ENCODE results near the gene BICC1. TPM values are rescaled to one million over a fixed set of nuclear protein-coding genes. Genes with fewer than 3 reads are reported as not detected.

The BICC1 gene
- polyA plus RNA-seq, 1 donor (not counting 4 experiments of a cell fraction or from before 2014, with no cell fraction given): 4.2 TPM

DNA sequence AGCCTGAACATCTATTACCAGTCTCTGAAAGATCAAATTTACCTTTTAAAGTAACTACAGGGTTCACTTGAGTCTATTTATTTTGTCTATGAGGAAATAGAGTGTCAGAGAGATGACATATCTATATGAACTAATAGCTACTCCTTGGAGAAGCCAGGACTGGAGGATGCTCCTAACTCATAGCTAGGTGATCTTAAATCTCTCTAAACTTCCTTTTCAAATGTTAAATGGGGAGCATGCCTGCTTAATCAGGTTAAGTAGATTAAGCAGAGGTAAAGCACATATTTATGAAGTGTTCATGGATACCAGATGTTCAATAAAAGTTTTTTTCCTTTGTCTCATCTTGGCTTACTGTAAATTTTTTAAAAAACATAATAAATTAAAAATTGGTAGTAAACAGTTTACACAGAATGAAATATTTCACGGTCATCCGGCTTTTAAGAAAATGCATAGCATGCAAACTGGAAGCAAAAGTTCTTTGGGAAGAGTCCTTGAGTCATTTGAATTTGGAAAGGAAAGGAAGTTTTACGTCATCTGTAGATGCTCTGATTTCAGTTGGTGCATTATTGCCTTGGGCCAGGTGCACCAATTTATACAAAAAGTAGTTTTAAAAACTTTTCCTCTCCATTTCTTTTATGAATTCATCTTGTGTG lies 155.1 kb downstream of the BICC1 start:
- no peaks in the 10 kb centered on the region for H3K9me1 ChIP-seq (ENCODE audit: control insufficient read depth, extremely low read depth, insufficient read depth, low read length)
- dilution Hi-C loops (cut with MboI; ENCODE audit: extremely low pct_ligation_motif_present, low sequenced_read_pairs): no loop called here
- no peak overlapping the region for H3K4me3 ChIP-seq (ENCODE audit: control insufficient read depth in 2 of 3, extremely low read depth in 1 of 3, insufficient read depth in 2 of 3, low read depth in 1 of 3, low read length in 3 of 3)

DNA sequence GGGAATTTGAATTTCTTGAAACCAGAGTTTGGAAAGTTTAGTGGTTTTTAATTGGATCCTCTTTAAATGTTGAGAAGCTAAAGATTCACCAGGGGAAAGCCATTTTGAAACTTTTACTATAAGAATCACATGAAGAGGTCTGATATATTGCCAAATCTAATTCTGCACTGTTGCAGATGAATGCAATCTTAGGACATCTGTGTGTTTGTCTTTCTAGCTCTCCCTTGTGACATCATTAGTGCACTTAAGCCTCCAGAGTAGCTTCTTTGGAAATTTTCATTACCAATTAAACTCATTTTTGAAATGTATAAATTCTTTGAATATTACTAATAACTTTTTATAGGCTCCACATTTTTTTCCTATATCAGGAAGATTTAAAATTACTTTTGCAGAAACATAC lies 160.2 kb downstream of the BICC1 start:
- TF ChIP-seq, protein P1, sequence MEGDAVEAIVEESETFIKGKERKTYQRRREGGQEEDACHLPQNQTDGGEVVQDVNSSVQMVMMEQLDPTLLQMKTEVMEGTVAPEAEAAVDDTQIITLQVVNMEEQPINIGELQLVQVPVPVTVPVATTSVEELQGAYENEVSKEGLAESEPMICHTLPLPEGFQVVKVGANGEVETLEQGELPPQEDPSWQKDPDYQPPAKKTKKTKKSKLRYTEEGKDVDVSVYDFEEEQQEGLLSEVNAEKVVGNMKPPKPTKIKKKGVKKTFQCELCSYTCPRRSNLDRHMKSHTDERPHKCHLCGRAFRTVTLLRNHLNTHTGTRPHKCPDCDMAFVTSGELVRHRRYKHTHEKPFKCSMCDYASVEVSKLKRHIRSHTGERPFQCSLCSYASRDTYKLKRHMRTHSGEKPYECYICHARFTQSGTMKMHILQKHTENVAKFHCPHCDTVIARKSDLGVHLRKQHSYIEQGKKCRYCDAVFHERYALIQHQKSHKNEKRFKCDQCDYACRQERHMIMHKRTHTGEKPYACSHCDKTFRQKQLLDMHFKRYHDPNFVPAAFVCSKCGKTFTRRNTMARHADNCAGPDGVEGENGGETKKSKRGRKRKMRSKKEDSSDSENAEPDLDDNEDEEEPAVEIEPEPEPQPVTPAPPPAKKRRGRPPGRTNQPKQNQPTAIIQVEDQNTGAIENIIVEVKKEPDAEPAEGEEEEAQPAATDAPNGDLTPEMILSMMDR (optimal IDR thresholded peaks at IDR 0.05 in 1 of 3, IDR thresholded peaks at IDR 0.05 in 1 of 3, conservative IDR thresholded peaks at IDR 0.05 in 1 of 3; ENCODE audit: extremely low read depth in 1 of 3, insufficient read depth in 2 of 3, low read length in 3 of 3): no peak
- no peak for TF ChIP-seq EZH2 (IDR thresholded peaks at IDR 0.05; ENCODE audit: low read length)
- Histone ChIP-seq H4K20me1 (ENCODE audit: control insufficient read depth, extremely low read depth, insufficient read depth, low read length) (no peaks in the 10 kb centered on the region), H3K9me3 (ENCODE audit: control insufficient read depth, low read depth, low read length) (no peaks in the 10 kb centered on the region), H3K4me3 (ENCODE audit: control insufficient read depth in 2 of 3, extremely low read depth in 1 of 3, insufficient read depth in 2 of 3, low read depth in 1 of 3, low read length in 3 of 3) (no peak overlapping the region), H3K9ac (ENCODE audit: control insufficient read depth, extremely low read depth, insufficient read depth, low read length) (no peak overlapping the region), H3K36me3 (ENCODE audit: control insufficient read depth in 2 of 2, extremely low read depth in 1 of 2, insufficient read depth in 2 of 2, low read length in 2 of 2) (no peaks in the 10 kb centered on the region), H3K9me1 (ENCODE audit: control insufficient read depth, extremely low read depth, insufficient read depth, low read length) (no peaks in the 10 kb centered on the region), H3K27me3 (ENCODE audit: control insufficient read depth, extremely low read depth, insufficient read depth, low read length) (no peaks in the 10 kb centered on the region), H3K27ac (ENCODE audit: control insufficient read depth, insufficient read depth, low read length) (no peak overlapping the region), H3K4me1 (ENCODE audit: control insufficient read depth, extremely low read depth, insufficient read depth, low read length) (no peaks in the 10 kb centered on the region), H2AFZ (ENCODE audit: control insufficient read depth, low read length) (no peak overlapping the region), H3K4me2 (ENCODE audit: control insufficient read depth, extremely low read depth, insufficient read depth, low read depth, low read length) (no peak overlapping the region), H3K79me2 (ENCODE audit: control insufficient read depth, insufficient read depth, low read length) (no peaks in the 10 kb centered on the region)
- no peak for DNase-seq (ENCODE audit: low read depth, low spot score)
- dilution Hi-C loops (cut with MboI; ENCODE audit: extremely low pct_ligation_motif_present, low sequenced_read_pairs): no loop called here
- FAIRE-seq: no peak

More for the DNA sequence above, 155.1 kb downstream of the BICC1 start:
- H2AFZ ChIP-seq (ENCODE audit: control insufficient read depth, low read length): no peak overlapping the region
- no peak overlapping the region for H3K9ac ChIP-seq (ENCODE audit: control insufficient read depth, extremely low read depth, insufficient read depth, low read length)
- H3K27me3 ChIP-seq (ENCODE audit: control insufficient read depth, extremely low read depth, insufficient read depth, low read length): no peaks in the 10 kb centered on the region
- H3K27ac ChIP-seq (ENCODE audit: control insufficient read depth, insufficient read depth, low read length): no peak overlapping the region
- DNase-seq (ENCODE audit: low read depth, low spot score) (no peak), FAIRE-seq (no peak)
- H3K79me2 ChIP-seq (ENCODE audit: control insufficient read depth, insufficient read depth, low read length): peaks cover 1% of the 10 kb centered on the region
- H4K20me1 ChIP-seq (ENCODE audit: control insufficient read depth, extremely low read depth, insufficient read depth, low read length): no peaks in the 10 kb centered on the region
- no peaks in the 10 kb centered on the region for H3K4me1 ChIP-seq (ENCODE audit: control insufficient read depth, extremely low read depth, insufficient read depth, low read length)
- H3K4me2 ChIP-seq (ENCODE audit: control insufficient read depth, extremely low read depth, insufficient read depth, low read depth, low read length): no peak overlapping the region
- H3K36me3 ChIP-seq (ENCODE audit: control insufficient read depth in 2 of 2, extremely low read depth in 1 of 2, insufficient read depth in 2 of 2, low read length in 2 of 2): no peaks in the 10 kb centered on the region
- TF ChIP-seq, protein P1 (optimal IDR thresholded peaks at IDR 0.05 in 1 of 3, IDR thresholded peaks at IDR 0.05 in 1 of 3, conservative IDR thresholded peaks at IDR 0.05 in 1 of 3; ENCODE audit: extremely low read depth in 1 of 3, insufficient read depth in 2 of 3, low read length in 3 of 3): no peak
- TF ChIP-seq EZH2 (IDR thresholded peaks at IDR 0.05; ENCODE audit: low read length): no peak
- no peaks in the 10 kb centered on the region for H3K9me3 ChIP-seq (ENCODE audit: control insufficient read depth, low read depth, low read length)

Measured in keratinocyte (primary cell).